ENCODE results near the gene TMEM51. TPM values are rescaled to one million over a fixed set of nuclear protein-coding genes. Genes with fewer than 3 reads are reported as not detected.

The TMEM51 gene
- total and polyA plus RNA-seq, 10 of the 15 experiments (the other 5 are each of a cell fraction or from before 2014, with no cell fraction given), result 0.55 to 4.8 (median 3.1) TPM

GRCh38 chr1:15258833-15259621 lies 105.5 kb downstream of the TMEM51 start:
- Histone ChIP-seq H3K27me3 (replicated peaks in 1 of 2; ENCODE audit: control insufficient read depth in 2 of 2, insufficient read depth in 2 of 2, low read length in 1 of 2) (no peaks in the 10 kb centered on the region), H3K4me3 (no peak overlapping the region), H3K9ac (ENCODE audit: control insufficient read depth, insufficient read depth, low read length) (no peak overlapping the region), H3K4me1 (ENCODE audit: control insufficient read depth, insufficient read depth, low read length) (peaks cover 21% of the 10 kb centered on the region), H3K4me2 (ENCODE audit: control insufficient read depth, insufficient read depth) (no peak overlapping the region), H3K9me3 (replicated peaks; ENCODE audit: control insufficient read depth, insufficient read depth, low read length) (no peaks in the 10 kb centered on the region), H3K36me3 (ENCODE audit: control insufficient read depth in 2 of 2, insufficient read depth in 2 of 2, low read length in 1 of 2) (no peaks in the 10 kb centered on the region), H3K79me2 (ENCODE audit: control insufficient read depth, insufficient read depth, low read length) (no peaks in the 10 kb centered on the region), H4K20me1 (ENCODE audit: control insufficient read depth, insufficient read depth) (no peaks in the 10 kb centered on the region), H3K27ac (ENCODE audit: control insufficient read depth, insufficient read depth) (no peak overlapping the region), H2AFZ (ENCODE audit: control insufficient read depth, low read depth, low read length) (no peak overlapping the region)
- POLR2A ChIA-PET, result interaction anchor here (0.6 to 4.7 kb wide), 3 partner anchors 12 to 40 kb away, joined by 3 to 17 read pairs (median 3); partner anchors contain the start of gene FHAD1
- TF ChIP-seq KLF5 (IDR thresholded peaks at IDR 0.05; ENCODE audit: partially characterized antibody) (no peak), SUPT20H (IDR thresholded peaks at IDR 0.05; ENCODE audit: borderline replicate concordance, control insufficient read depth, low read depth, low read length) (no peak), SRF (IDR thresholded peaks at IDR 0.05; ENCODE audit: low read depth in 2 of 2, low read length in 2 of 2) (no peak), RELB (IDR thresholded peaks at IDR 0.05; ENCODE audit: low read depth) (no peak), HDGF (IDR thresholded peaks at IDR 0.05) (no peak), TCF12 (IDR thresholded peaks at IDR 0.05; ENCODE audit: low read depth, low read length) (no peak), FOS (IDR thresholded peaks at IDR 0.05; ENCODE audit: borderline replicate concordance, extremely low read depth, insufficient read length) (no peak), SUZ12 (IDR thresholded peaks at IDR 0.05; ENCODE audit: unreplicated experiment) (no peak), USF2 (IDR thresholded peaks at IDR 0.05; ENCODE audit: borderline replicate concordance, low read depth, low read length) (no peak)
- BruUV-seq (replicated peaks), result no TSS peak
- no peak for ATAC-seq
- DNase-seq (ENCODE audit: low read depth, low spot score), result no peak
- SMC1A ChIA-PET (ENCODE audit: uncharacterized antibody, unreplicated experiment), result interaction anchor here (0.7 to 5.3 kb wide), 6 partner anchors 10 to 792 kb away, joined by 3 to 46 read pairs (median 4); no protein-coding TSS in a partner anchor
- no peak for FAIRE-seq
- 40% methylated on average over 13 of the region's 13 CpGs for WGBS (ENCODE audit: insufficient coverage, insufficient replicate concordance, low lambda C conversion rate, missing lambda C conversion rate)
- intact Hi-C loops (cut with micrococcal nuclease; ENCODE audit: unreplicated experiment) (no loop called here), in situ Hi-C loops (cut with MboI) (no loop called here)
- CTCF ChIA-PET, result interaction anchor here (1.0 to 1.9 kb wide), 3 partner anchors 13 to 90 kb away, joined by 3 to 8 read pairs (median 4); no protein-coding TSS in a partner anchor
- RAD21 ChIA-PET (ENCODE audit: unreplicated experiment), result interaction anchor here (1.2 to 1.5 kb wide), 2 partner anchors 10 to 28 kb away, joined by 3 to 5 read pairs; no protein-coding TSS in a partner anchor

Measured in GM12878 (cell line).